ENCODE measurements around the gene ZC3H6.
"Not testable (repeated sequence)": the region's sequence is repeated elsewhere in the genome, so short reads cannot be mapped to it uniquely, and the experiment has no call there.

ZC3H6 gene

DNA sequence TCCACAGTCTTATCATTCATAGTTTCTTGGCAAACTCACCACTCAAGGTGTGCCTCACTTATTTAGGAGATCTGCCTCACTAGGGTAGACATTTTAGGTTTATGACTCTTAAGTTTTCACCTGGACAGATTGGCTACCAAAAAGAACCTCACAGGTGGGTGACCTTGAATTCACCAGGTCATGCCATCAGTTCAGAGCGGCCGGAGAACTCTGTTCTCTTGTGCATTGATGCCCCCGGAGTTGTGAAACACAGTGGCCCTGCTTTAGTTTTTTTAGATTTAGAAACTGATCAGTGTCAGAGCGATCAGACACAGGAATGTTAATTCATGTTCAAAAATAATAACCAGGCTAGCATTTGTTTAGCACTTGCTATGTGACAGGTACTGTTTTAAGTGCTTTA, 6.7 kb downstream of the ZC3H6 start:
- not testable (repeated sequence) for DNase-seq

DNA sequence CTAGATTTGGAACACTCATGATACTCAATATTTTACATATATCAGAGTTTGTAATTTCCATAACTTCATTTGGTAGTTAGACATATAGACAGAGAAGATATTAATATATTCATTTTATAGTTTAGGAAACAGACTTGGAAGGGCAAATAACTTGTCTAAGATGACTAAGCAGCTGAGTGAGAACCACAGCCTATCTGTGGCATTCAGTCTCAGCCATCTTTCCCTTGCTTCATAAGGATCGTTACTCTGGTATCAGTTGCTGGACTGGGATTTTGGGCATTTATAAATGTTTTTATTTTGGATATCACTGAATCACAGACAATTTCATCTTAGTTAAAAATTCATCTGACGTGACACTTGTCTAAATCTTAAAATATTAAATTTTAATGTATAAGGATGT, 8.1 kb downstream of the ZC3H6 start:
- DNase-seq, result not testable (repeated sequence)

DNA sequence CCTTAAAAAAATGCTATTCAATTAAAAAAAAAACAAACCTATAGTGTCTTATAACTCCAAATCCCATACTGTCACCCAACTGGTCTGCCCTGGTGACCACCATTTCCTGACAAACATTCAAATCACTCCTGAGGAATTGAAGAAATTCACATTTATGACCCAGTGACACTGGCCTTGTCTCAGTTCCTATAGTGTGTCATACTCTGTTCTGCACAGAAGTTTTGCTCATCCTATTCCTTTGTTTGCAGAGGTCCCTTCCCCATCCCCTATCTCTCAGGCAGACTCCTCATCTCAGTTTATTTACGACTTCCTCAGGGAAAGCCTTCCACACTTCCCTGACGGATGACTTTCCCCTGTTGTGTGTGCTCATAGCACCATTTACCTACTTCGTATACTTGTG, 14.7 kb downstream of the ZC3H6 start:
- DNase-seq, result no peak

DNA sequence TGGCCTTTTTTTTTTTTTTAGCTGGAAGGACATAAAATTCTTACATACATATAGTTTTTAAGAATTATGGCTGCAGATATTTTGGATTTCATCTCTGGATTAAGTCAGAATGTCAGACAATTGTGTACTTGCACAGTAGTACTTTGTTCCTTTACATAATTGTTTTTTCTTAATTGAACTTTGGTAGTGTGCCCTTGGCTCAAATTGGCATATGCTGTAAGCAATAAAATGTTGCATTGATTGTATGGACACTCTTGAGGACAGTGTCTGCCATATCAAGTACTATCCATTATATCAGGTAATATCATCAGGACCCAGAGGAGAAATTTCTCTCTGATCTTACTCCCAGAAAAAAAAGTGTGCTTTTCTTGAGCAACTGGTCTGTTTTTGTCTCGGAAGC, 15.3 kb downstream of the ZC3H6 start:
- DNase-seq, result no peak

DNA sequence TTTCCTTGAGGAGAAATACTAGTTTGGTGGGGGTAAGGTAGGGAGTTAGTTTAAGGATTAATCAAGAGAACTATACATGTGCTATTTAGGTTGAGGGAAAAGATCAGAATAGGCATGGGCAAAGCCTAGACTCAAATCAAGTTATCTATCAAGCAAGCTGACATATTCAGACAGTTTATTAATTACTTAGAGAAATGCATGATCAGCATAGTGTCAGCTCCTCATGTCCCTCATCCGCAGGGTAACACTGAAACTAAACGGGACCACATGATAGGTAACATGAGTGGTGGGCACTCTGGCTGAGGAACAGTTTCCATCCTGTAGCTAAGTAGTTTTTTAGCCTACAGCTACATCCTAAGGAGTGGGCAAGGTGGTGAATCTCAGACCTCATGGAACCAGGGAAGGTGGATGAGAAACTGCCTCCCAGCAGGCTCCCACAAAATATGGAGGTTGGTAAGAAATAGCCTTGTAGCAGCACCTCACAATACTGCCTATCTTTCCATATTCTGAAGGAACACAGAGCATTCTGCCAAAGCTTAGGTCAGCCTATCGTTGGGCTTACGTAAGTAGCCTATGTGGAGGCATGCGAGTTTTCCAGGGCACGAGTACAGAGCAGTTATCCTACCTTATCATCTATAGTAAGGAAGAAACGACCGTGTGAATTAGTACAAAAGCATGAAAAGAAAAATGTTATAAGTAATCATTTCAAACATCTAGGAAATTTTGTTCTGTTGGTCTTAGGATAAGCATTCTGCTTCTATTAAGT, 18.4 kb downstream of the ZC3H6 start:
- DNase-seq, result no peak

DNA sequence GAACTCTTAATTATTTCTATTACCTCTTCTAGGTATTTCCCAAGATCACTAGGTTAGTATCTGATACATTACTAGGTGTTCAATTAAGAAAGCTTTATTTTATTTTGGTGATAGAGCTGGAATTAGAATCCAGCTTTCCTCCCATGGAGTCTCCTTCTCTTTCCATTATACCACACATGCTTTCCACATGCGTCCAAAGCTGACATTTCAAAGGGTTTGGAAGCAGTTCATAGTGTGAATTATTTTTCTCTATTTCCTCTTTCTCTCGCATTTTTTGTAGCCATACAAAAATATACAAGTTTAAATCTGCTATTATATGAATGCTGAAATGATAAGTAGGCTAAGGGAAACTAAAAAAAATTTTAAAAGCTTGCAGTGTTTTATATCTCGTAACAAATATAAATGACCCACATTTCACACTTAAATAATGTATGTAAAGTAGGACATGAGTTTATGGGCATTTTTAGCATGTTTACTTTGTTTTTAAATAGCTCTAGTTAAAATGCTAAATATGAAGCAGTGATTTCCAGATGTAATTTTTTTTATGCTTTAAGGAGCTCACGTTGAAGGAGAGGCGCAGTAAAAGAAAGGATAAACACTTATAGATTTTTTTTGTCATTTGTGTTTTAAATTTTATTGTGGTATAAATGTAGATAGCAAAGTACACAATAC, 20.1 kb downstream of the ZC3H6 start:
- DNase-seq, result no peak

DNA sequence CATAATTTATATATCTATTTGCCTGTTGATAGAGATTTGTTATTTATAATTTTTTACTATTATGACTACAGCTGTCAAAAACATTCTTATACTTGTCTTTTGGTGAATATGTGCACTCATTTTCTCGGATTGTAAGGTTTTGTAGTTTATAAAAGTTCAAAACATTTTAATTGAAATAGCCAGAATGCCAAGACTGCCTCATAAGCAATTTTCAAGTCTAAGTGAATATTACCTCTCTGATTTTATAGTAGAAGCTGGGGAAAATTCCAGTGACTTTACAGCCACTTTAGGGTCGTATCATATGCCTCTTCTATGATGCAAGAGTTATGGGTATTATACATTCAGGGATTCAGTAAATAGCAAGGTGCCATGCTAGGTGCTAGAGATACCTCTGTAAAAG, 21.0 kb downstream of the ZC3H6 start:
- no peak for DNase-seq

DNA sequence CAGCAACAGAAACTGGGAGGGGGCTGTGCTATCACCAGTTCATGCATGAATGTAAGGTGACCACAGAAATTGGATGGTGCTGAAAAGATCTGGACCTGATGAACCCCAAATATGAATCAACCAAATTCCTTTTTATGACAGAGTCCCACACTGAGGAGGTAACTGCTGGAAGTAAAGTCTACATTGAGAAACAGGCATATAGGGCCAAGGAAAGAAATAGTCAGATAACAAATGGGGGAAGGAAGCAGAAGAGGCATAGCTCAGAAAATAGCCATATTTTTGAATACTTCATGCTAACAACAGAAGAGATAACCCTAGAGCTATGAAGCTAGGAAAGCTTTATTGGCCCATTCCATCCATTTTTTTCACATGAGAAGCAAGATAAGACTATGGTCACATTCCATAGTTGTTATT, 25.8 kb downstream of the ZC3H6 start:
- DNase-seq, result no peak

DNA sequence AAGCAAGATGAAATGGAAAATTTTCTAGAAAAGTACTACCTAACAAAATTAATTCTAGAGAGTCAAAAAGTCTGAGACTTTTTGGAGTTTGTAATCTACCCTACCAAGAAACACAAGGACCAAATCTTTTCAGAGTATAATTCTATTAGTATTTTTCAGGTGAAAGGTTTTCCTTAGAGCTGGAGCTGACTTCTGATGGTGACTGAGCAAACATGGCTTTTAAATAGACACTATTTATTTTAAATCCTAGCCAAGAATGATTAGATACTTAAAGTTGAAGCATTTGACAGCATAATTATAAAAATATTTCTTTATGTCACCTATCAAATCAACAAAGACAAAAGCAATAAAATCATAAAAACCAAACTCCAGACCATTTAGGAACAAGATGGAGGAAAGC, 26.6 kb downstream of the ZC3H6 start:
- DNase-seq, result no peak

DNA sequence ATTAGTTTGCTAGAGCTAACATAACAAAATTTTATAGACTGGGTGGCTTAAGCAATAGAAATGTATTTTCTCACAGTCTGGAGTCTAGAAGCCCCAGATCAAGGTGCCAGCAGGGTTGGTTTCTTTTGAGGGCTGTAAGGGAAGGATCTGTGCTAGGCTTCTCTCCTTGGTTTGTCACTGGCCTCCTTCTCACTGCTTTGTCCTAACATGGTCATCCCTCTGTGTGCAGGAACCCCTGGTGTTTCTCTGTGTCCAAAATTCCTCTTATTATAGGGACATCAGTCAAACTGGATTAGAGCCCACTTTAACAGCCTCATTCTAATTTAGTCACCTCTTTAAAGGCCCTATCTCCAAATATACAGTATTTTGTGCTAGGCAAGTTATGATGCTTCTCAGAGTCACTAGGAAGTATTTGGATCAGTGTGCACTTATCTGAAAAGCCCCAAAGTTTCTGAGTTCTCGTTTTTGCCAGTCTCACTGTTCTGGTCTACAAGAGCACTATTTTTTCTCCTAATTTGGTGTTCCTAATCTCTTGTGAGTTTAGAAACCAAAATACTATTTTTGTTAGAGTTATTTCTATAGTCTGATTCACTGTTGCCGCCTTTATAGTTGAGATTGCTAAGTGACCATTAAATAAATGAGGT, 29.0 kb downstream of the ZC3H6 start:
- no peak for DNase-seq

DNA sequence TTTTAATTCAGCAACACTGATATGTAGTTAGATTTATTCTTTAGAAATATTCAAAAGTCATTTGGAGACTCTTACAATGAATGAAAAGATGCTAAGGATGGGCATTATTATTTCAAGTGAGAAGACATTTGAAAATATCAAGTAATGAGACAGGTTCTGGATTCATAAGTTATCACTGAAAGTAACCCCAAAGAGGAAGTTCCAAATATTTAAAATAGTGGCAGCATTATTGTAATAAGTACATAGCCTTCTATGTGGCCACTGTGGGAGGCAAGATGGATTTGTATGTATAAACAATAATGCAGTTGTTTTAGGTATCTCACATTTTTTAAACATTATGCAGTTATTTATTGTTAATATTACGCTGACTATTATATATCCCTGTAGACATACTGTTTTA, 29.7 kb downstream of the ZC3H6 start:
- no peak for DNase-seq

DNA sequence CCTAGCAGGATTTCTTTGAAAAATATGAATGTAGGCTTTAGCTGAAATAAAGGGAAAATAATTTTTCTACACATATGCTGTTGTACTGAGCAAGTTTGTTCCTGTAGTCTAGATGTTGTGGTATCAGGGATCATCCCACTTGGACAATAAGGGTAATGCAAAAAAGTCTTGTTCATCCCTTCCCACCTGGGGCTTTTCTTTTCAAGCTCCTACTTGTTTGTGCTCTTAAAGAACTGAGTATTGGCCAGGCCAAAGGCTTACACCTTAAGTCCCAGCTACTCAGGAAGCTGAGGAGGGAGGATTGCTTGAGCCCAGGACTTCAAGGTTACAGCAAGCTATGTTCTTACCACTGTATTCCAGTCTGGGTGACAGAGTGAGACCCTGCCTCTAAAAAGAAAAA, 35.5 kb downstream of the ZC3H6 start:
- no peak for DNase-seq

DNA sequence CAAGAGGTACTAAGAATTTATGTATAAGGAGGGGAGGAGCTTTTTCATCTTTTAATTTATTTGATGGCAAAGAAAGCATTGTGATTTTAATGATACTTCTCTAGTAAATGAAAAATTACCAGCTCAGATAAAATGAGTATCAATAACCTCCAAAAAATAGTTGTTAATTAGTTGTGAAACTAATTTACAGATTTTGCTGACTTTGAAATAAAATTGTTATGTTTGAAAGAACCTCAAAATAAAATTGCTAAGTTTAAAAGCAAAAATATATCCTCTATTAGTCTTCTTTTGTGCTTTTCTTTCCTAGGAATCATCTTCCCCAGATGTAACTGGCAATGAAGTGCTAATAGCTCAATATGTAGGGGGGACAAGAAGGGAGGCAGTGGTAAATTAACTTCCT, 36.5 kb downstream of the ZC3H6 start:
- DNase-seq, result no peak

DNA sequence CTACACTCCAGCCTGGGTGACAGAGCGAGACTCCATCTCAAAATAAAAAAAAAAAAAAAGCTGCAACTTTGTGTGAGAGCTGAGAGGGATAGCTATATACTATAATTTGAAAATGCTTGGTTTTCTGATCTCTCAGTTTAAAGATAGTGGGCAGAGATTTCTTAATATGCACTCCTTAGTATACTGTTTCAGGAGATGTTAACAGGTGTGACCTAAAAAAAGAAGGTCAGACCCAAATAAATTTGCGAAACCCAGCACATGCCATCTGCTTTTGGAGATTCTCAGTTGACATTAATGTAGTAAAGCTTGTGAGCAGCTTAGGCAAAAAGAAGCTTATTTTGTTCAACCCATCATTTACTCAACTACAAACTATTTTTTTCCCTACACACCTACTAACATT, 37.4 kb downstream of the ZC3H6 start:
- no peak for DNase-seq

DNA sequence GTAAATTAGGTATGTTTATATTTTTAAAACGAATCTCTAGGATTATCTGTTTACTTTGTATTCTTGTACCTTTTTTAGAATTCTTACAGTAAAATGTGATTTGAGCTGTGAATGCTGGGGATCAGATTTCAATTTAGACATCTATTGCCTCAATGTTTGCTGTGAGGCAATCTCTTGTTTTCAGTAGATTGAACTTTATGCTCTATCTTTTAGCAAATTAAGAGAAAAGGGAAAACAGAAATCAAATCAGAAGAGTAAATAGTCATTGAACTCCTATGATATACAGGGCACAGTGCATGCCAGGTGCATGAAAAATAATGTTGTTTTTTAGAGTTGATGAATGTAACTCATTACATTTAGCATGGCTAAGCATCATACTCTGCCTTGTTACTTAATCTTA, 39.5 kb downstream of the ZC3H6 start:
- DNase-seq, result no peak

DNA sequence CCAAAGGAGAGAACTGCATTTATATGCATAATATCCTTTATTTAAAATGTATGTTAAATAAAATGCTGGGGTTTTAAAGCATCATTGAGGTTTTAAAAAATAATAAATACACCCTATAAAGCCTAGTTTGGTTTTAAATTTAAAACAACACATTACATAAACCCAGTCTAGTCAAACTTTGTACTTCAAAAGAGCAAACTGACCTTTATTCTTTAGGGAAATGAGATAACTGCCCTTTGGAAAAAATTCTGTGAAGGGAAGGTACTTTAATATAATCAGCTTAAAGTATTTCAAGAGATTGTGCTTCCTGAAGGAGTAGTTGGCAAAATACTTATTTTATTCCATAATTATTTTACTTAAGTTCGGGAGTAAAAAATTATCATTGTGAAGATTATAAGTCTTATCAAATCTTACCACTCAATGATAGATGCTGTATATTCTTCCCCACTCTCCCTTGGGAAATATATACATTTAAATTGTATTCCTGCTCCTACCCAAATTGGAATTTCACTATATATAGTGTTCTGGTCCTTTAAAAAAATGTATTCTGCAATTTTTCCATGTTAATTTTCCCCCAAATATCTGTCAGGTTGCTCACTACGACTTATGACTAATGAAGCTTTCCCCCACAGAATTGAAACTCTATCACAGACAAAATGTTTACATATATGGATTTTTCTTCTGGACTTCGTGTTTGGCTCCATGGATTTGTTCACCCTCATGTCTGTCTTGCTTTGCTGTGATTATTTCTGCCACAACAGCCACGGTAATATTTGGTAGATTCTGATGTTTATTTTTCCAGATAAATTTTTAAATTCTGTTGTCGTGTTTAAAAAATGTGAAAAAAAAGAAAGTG, 42.1 kb downstream of the ZC3H6 start:
- no peak for DNase-seq

DNA sequence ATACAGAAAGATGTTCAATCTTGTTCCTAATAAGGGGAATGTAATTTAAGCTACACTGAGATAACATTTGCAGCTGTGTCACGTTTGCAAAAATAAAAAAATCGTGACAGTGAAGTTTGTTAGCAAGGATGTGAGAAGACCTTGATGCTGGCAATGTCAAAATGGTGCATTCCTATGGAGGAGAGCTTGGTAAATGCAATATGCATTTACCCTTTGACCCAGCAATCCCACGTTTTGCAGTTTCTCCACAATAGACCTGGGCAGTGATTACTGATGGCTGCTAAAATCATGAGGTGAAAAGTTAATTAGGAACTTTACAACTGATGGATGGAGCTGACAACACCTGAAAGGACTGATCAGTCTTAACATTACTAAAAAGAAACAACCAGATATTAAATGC, 43.1 kb downstream of the ZC3H6 start:
- no peak for DNase-seq

DNA sequence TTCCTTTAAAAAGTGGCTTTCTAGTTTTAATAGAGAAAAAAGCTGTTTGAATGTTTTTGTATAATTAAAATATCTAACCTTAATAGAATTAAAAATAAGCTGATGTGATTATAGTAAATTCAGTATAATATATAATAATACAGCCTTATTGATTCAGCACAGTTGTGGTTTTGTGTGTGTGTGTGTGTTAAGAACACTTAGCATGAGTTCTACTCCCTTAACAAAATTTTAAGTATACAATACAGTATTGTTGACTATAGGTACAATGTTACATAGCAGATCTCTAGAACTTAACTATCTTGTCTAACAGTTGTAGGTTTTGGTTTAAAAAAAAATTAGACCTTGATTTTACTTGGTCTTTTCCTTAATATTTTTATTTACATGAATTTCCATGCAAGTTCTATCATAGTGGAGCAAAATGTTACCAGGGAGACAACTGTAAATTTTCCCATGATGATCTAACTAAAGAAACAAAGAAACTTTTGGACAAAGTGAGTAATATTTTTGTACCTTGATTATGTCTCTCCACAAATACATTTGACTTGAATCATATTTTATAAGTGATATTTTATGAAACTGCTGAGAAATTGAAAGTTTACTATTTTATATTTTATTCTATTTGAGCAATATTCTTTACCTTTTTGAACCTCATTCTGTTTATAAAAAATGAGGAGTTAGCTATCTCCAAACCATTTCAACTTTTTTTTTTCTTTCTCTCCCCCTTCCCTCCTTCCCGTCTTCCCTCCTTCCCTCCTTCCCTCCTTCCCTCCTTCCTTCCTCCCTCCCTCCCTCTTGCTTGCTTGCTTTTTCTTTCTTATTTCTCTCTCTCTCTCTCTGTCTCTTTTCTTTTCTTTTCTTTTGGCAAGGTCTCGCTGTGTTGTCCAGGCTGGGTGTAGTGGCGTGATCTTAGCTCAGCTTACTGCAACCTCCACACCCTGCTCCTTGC, 46.3 kb downstream of the ZC3H6 start:
- no peak for DNase-seq

DNA sequence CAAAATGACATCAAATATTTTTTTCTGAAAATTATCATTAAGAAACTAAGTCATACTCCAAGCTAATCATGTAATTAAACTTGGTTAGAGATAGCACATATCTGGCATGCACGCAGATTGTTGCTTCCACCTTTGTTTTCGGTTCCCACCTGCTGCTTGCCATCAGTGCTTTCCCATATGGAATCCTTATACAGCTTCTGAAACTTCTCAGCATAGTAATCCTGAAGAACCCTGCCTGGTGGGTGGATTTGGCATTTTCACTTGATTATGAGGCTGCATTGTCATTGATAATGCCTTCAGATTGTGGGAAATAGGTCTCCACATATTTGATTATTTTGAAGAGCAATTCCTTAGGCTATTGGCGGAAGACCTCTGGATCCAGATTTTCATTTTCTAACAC, 47.5 kb downstream of the ZC3H6 start:
- no peak for DNase-seq

DNA sequence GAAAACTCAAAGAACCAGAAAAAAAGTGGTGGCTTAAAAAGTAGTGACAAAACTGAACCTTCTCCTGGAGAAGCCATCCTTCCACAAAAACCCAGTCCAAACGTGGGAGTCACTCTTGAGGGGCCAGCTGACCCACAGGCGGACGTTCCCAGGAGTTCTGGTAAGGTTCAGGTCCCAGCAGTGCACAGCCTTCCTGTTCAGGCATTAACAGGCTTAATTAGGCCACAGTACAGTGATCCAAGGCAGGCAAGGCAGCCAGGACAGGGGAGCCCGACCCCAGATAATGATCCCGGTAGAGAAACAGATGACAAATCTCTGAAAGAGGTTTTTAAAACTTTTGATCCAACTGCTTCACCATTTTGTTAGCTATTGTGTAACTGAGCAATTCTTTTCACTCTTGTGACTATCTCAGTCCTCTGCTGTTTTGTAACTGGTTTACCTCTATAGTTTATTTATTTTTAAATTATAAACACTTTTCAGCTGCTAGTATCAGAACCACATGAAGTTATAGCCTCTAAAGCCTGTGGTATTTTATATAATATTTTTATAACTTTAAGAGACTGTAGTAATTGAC, 56.8 kb downstream of the ZC3H6 start:
- no peak for DNase-seq

DNA sequence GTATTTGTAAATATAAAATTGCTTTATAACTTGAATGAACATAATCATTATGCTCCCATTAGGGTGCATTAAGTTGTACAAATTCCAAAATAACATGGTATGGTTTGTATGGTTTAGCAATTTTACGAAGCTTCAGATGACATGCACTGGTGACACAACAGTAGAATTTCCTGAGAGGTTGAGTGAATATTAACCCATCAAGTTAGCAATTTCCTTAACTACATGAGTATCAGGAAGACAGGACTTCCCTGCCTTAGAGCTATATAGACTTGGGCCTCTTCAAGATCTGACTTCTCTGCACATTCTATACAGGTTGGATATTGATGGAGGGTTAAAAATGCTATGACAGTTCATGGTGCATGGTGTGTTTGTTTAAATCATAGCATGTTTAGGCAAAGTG, 60.2 kb downstream of the ZC3H6 start:
- DNase-seq, result no peak

DNA sequence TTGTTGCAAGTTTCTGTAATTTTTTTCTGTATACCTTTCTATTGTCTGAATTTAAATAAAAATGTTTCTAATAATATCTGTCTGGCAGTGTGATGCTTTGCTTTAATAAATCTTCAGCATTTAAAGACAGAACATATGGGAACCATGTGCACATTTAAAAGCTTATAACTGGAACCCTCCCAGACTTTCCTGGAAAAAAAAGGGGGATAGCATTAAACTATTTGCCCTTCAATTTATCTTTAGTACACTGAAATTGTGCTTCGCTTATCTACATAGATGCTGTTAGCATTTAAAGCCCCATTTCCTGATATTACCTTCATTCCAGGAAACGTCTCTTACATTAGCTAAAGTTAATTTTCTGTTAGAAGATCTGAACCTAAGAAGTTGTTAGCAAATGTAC, 64.6 kb downstream of the ZC3H6 start:
- DNase-seq, result no peak

All from NCI-H446 treated with DMSO at 0.1 percent for 48 hours (cell line).